Fibroblast of gingiva (primary cell): ENCODE measurements around the gene DUSP7.
A peak's percentile ranks its signal among the peaks of the same experiment; 100 is the strongest.
"Not testable (repeated sequence)": the region's sequence is repeated elsewhere in the genome, so short reads cannot be mapped to it uniquely, and the experiment has no call there.

ENCODE experiments used
- DNase-seq: peaks from one replicate; pipeline ENCODE4 v3.0.0-alpha.2; 2011; ENCODE audit warnings: low read depth

The DUSP7 gene

GRCh38 chr3:52046902-52047239 is 9.5 kb downstream of the DUSP7 start:
- DNase-seq, result no peak

- peak; percentile 94 for DNase-seq
Measured at GRCh38 chr3:52046186-52046901, 10.0 kb downstream of the DUSP7 start.

GRCh38 chr3:52044869-52045619 is 11.3 kb downstream of the DUSP7 start:
- DNase-seq, result no peak

GRCh38 chr3:52043750-52044149 is 12.6 kb downstream of the DUSP7 start:
- no peak for DNase-seq

- DNase-seq, result not testable (repeated sequence)
Measured at GRCh38 chr3:52043039-52043438, 13.3 kb downstream of the DUSP7 start.

GRCh38 chr3:52041118-52041731 is 15.1 kb downstream of the DUSP7 start:
- no peak for DNase-seq

GRCh38 chr3:52040600-52040999 is 15.8 kb downstream of the DUSP7 start:
- no peak for DNase-seq

GRCh38 chr3:52039846-52040245 is 16.5 kb downstream of the DUSP7 start:
- peak; percentile 29 for DNase-seq

- DNase-seq, result no peak
Measured at GRCh38 chr3:52039426-52039825, 16.9 kb downstream of the DUSP7 start.

GRCh38 chr3:52038227-52038626 is 18.1 kb downstream of the DUSP7 start:
- no peak for DNase-seq

GRCh38 chr3:52037291-52037690 is 19.1 kb downstream of the DUSP7 start:
- no peak for DNase-seq

GRCh38 chr3:52036829-52037228 is 19.5 kb downstream of the DUSP7 start:
- no peak for DNase-seq

GRCh38 chr3:52036222-52036694 is 20.1 kb downstream of the DUSP7 start:
- no peak for DNase-seq

- no peak for DNase-seq
Measured at GRCh38 chr3:52034651-52035050, 21.7 kb downstream of the DUSP7 start.

GRCh38 chr3:52034212-52034611 is 22.2 kb downstream of the DUSP7 start:
- no peak for DNase-seq

GRCh38 chr3:52033748-52034147 is 22.6 kb downstream of the DUSP7 start:
- not testable (repeated sequence) for DNase-seq

- DNase-seq, result no peak
Measured at GRCh38 chr3:52032702-52033408, 23.5 kb downstream of the DUSP7 start.

GRCh38 chr3:52031896-52032295 is 24.5 kb downstream of the DUSP7 start:
- DNase-seq, result no peak

GRCh38 chr3:52030714-52031310 is 25.6 kb downstream of the DUSP7 start:
- no peak for DNase-seq

- DNase-seq, result no peak
Measured at GRCh38 chr3:52029535-52029934, 26.8 kb downstream of the DUSP7 start.

- DNase-seq, result no peak
Measured at GRCh38 chr3:52029053-52029452, 27.3 kb downstream of the DUSP7 start.

GRCh38 chr3:52028572-52028971 is 27.8 kb downstream of the DUSP7 start:
- no peak for DNase-seq
